GM20000 (cell line): ENCODE data around the gene DCP2.

Experiments used
- DNase-seq: peaks from one replicate; pipeline ENCODE4 v3.0.0; 2012; ENCODE audit warnings: low spot score
- TF ChIP-seq, protein P1 (sequence below): IDR thresholded peaks from 2 replicates; pipeline ENCODE4 v1.5.1; 2012; ENCODE audit warnings: mild to moderate bottlenecking, control low read depth; ENCODE audit errors: extremely low read depth, missing control alignments

The DCP2 gene

GRCh38 chr5:113034182-113034773, 57.7 kb downstream of the DCP2 start:
- DNase-seq, result no peak
- TF ChIP-seq, protein P1, sequence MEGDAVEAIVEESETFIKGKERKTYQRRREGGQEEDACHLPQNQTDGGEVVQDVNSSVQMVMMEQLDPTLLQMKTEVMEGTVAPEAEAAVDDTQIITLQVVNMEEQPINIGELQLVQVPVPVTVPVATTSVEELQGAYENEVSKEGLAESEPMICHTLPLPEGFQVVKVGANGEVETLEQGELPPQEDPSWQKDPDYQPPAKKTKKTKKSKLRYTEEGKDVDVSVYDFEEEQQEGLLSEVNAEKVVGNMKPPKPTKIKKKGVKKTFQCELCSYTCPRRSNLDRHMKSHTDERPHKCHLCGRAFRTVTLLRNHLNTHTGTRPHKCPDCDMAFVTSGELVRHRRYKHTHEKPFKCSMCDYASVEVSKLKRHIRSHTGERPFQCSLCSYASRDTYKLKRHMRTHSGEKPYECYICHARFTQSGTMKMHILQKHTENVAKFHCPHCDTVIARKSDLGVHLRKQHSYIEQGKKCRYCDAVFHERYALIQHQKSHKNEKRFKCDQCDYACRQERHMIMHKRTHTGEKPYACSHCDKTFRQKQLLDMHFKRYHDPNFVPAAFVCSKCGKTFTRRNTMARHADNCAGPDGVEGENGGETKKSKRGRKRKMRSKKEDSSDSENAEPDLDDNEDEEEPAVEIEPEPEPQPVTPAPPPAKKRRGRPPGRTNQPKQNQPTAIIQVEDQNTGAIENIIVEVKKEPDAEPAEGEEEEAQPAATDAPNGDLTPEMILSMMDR, result no peak

- no peak for DNase-seq
- TF ChIP-seq, protein P1, result no peak
Observed at GRCh38 chr5:113035096-113035495, 58.5 kb downstream of the DCP2 start.

DNA sequence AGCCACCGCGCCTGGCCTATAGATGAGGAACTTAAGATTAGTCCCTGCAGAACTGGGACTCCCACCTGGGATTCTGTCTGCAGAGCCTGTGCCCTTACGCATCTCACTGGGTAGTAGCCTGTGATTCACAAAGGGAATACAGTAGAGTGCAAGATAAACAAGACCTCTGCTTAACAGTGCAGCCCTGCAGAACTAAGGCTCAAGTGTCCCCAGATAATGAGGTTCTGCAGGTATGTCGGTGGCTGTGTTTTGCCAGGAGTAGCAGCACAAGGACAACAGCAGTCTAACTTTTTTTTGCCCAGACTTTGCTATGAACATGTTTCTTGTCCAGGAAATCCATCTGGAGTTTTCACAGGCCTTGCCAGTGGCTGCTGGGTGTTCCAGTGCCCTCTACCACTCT, 59.7 kb downstream of the DCP2 start:
- no peak for DNase-seq
- TF ChIP-seq, protein P1, result no peak

DNA sequence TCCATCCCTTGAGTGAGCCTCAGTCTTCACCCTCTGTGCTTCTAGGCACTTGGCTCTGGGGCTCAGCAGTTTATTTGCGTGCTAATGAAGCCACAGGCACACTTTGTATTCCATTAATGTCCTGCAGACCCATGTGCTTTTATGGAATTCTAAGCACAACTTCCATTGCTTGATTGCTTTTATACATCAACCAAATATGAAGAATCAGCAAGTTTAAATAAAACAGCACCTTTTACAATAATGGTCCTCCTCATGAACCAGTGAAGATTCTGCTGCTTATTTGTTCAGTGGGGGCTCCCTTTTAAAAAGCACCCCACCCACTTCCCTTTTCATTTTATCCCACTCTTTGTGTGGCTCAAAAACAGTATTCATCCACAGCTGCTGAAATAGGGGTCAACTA, 60.2 kb downstream of the DCP2 start:
- no peak for DNase-seq
- TF ChIP-seq, protein P1, result no peak

DNA sequence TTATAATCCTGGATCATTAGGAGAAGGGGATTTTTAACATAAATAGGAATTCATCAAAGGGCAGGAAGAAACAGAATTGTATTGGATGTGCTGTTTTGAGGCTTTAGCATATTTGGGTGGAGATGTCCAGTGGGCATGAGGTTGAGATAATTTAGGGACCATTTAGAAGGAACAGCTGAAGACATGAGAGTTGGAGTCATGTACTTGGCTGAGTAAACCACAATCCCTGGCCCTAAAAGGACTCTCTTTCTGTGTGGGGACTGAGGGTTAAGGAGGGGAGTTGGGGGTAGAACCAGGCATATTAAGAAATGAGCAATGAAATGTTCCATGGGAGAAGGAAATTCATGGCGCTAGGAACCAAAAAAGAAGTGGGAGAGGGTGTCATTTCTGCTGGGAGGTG, 61.5 kb downstream of the DCP2 start:
- TF ChIP-seq, protein P1, result no peak
- no peak for DNase-seq

- DNase-seq, result no peak
- TF ChIP-seq, protein P1, result no peak
Observed at GRCh38 chr5:113038714-113039113, 62.1 kb downstream of the DCP2 start.

GRCh38 chr5:113039229-113039933, 62.8 kb downstream of the DCP2 start:
- DNase-seq, result no peak
- TF ChIP-seq, protein P1, result no peak
